MM.1S (cell line): Measurements from ENCODE around the gene CLCNKB.

ENCODE experiments used
- DNase-seq: peaks from one replicate; pipeline ENCODE4 v3.0.0-alpha.2; 2015
- H2AFZ ChIP-seq: fragments of 300-600 bp; sonication (generic); 2 replicates; pipeline ENCODE4 v1.6.0; 2016; ENCODE audit warnings: antibody characterized with exemption, low read length
- H3F3A ChIP-seq: fragments of 300-600 bp; sonication (generic); 2 replicates; pipeline ENCODE4 v1.6.1; 2016; ENCODE audit warnings: mild to moderate bottlenecking, antibody characterized with exemption, low read length, moderate library complexity, mixed read lengths; ENCODE audit not compliant: insufficient read depth
- H3K27ac ChIP-seq: fragments of 300-600 bp; sonication (generic); 2 replicates; pipeline ENCODE4 v1.5.1; 2016; ENCODE audit warnings: mild to moderate bottlenecking, low read length
- H3K27me3 ChIP-seq: fragments of 300-600 bp; sonication (generic); replicated peaks from 2 replicates; pipeline ENCODE4 v1.6.0; 2016; ENCODE audit warnings: low read length; ENCODE audit not compliant: insufficient read depth
- H3K36me3 ChIP-seq: fragments of 300-600 bp; sonication (generic); replicated peaks from 2 replicates; pipeline ENCODE4 v1.6.1; 2016; ENCODE audit warnings: mild to moderate bottlenecking, low read length, mixed read lengths; ENCODE audit not compliant: insufficient read depth
- H3K4me1 ChIP-seq: fragments of 300-600 bp; sonication (generic); 2 replicates; pipeline ENCODE4 v1.6.1; 2016; ENCODE audit warnings: low read length, mixed read lengths
- H3K4me2 ChIP-seq: fragments of 300-600 bp; sonication (generic); 2 replicates; pipeline ENCODE4 v1.6.0; 2016; ENCODE audit warnings: low read depth, low read length
- H3K4me3 ChIP-seq: fragments of 300-600 bp; sonication (generic); 2 replicates; pipeline ENCODE4 v1.5.1; 2016; ENCODE audit warnings: low read length, mixed read lengths
- H3K79me2 ChIP-seq: fragments of 300-600 bp; sonication (generic); 2 replicates; pipeline ENCODE4 v1.6.1; 2016; ENCODE audit warnings: mixed run types, low read length, mixed read lengths
- H3K9ac ChIP-seq: fragments of 300-600 bp; sonication (generic); 2 replicates; pipeline ENCODE4 v1.6.1; 2016; ENCODE audit warnings: low read length, mixed read lengths
- H3K9me2 ChIP-seq: fragments of 300-600 bp; sonication (generic); replicated peaks from 2 replicates; pipeline ENCODE4 v1.6.1; 2016; ENCODE audit warnings: mild to moderate bottlenecking, low read length, mixed read lengths; ENCODE audit not compliant: insufficient read depth
- H3K9me3 ChIP-seq: fragments of 300-600 bp; sonication (generic); replicated peaks from 2 replicates; pipeline ENCODE4 v1.6.1; 2016; ENCODE audit warnings: mild to moderate bottlenecking, low read length, mixed read lengths; ENCODE audit not compliant: insufficient read depth
- H4K20me1 ChIP-seq: fragments of 300-600 bp; sonication (generic); 2 replicates; pipeline ENCODE4 v1.6.1; 2016; ENCODE audit warnings: mild to moderate bottlenecking, low read length, moderate library complexity, mixed read lengths; ENCODE audit not compliant: insufficient read depth
- EZH2 ChIP-seq: fragments of 300-600 bp; sonication (generic); optimal IDR thresholded peaks from 2 replicates; pipeline ENCODE3; 2017; ENCODE audit warnings: low read depth, mild to moderate bottlenecking, antibody characterized with exemption, low read length, mixed read lengths
- EZH2phosphoT487 ChIP-seq: fragments of 300-600 bp; sonication (generic); IDR thresholded peaks from 2 replicates; pipeline ENCODE4 v1.6.1; 2018; ENCODE audit warnings: antibody characterized with exemption, low read length
- TF ChIP-seq, protein P1 (sequence below): fragments of 300-600 bp; sonication (generic); IDR thresholded peaks from 2 replicates; pipeline ENCODE4 v1.5.1; 2016; ENCODE audit warnings: antibody characterized with exemption, low read length, mixed read lengths

The CLCNKB gene

DNA sequence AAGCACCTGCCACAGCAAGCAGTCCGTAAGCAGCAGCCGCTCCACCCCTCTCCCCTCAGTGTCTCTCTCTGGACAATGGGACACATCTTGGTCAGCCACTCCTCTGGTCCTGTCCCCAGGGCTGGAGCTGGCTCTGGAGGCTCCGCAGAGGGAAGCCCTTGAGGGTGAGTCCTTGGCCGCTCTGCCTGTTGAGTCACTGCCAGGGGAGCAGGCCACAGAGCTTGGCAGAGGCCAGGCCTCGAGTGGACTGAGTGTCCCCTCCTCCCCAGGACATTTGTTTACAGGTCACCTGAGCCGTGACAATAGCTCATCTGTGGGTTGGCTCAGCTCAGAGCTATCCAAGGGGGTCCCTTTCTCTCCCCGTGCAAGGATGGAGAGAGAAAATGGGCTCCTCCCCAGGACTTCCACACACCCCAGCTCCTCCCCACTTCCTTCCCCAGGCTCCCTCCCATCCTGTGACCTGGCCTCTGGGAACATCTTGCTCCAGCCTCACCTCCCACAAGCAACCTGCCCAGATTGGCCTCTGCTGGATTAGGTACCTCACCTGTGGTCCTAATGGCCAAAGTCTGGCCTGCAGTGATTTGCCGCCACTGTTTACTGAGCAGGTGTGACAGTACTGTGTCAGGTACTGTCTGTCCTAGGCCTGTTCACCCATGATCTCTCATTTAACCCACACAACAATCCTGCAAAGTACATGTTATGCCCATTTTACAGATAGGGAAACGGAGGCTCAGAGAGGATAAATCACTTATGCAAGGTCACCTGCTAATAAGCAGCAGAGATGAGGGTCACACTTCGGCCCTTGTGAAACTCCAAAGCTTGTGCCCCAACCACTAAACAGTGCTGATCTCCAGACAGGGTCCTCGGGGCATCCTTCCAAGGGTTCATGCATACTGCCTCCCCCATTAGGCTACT lies 25.0 kb downstream of the CLCNKB start:
- no peak overlapping the region for H3K27ac ChIP-seq
- peaks cover 38% of the 10 kb centered on the region for H3K27me3 ChIP-seq
- no peaks in the 10 kb centered on the region for H3K9me3 ChIP-seq
- H3K36me3 ChIP-seq, result no peaks in the 10 kb centered on the region
- H2AFZ ChIP-seq, result no peak overlapping the region
- no peaks in the 10 kb centered on the region for H4K20me1 ChIP-seq
- no peak overlapping the region for H3K4me3 ChIP-seq
- no peaks in the 10 kb centered on the region for H3K9me2 ChIP-seq
- TF ChIP-seq EZH2phosphoT487 (no peak), EZH2 (no peak)
- TF ChIP-seq, protein P1, sequence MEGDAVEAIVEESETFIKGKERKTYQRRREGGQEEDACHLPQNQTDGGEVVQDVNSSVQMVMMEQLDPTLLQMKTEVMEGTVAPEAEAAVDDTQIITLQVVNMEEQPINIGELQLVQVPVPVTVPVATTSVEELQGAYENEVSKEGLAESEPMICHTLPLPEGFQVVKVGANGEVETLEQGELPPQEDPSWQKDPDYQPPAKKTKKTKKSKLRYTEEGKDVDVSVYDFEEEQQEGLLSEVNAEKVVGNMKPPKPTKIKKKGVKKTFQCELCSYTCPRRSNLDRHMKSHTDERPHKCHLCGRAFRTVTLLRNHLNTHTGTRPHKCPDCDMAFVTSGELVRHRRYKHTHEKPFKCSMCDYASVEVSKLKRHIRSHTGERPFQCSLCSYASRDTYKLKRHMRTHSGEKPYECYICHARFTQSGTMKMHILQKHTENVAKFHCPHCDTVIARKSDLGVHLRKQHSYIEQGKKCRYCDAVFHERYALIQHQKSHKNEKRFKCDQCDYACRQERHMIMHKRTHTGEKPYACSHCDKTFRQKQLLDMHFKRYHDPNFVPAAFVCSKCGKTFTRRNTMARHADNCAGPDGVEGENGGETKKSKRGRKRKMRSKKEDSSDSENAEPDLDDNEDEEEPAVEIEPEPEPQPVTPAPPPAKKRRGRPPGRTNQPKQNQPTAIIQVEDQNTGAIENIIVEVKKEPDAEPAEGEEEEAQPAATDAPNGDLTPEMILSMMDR, result no peak
- no peak overlapping the region for H3K4me2 ChIP-seq
- 0 out of 2 replicates have a peak, but pooled peaks cover under 1% of the 10 kb centered on the region for H3F3A ChIP-seq
- no peaks in the 10 kb centered on the region for H3K4me1 ChIP-seq
- no peaks in the 10 kb centered on the region for H3K79me2 ChIP-seq
- DNase-seq, result no peak
- no peak overlapping the region for H3K9ac ChIP-seq

DNA sequence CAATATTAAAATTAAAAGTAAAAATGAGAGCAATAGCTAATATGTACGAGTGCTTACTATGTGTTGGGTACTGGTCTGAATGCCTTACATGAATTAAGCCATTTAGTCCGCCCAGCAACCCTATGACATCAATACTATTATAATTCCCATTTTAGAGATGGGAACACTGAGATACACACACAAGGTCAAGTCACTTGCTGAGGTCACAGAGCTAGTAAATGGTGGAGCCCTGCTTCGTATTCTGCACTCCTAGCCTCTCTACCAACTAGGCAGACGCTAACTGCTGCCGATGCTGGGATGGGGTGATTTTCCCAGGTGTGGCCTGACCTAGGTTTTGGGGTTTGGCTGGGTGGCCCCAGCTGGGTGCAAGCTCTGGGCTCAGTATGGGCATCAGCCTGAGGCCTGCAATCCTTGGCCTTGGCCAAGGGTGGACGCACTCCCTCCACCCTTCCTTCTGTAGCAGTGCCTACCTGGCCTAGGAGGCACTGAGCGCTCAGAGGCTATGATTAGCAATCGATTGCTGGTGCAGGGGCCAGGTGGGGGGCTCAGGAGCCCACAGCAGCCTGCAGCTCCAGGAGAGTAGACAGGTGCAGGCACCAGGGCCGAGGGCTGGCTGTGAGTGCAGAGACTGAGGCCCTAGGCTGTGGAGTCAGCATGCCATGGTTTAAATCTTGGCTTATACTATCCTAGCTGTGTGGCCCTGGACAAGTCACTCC lies 27.2 kb downstream of the CLCNKB start:
- Histone ChIP-seq H3K4me1 (peaks cover 6% of the 10 kb centered on the region), H3K27me3 (peaks cover 18% of the 10 kb centered on the region), H2AFZ (no peak overlapping the region), H4K20me1 (no peaks in the 10 kb centered on the region), H3K27ac (no peak overlapping the region), H3K9me2 (no peaks in the 10 kb centered on the region), H3K9me3 (no peaks in the 10 kb centered on the region), H3K4me3 (no peak overlapping the region), H3K4me2 (no peak overlapping the region), H3K36me3 (no peaks in the 10 kb centered on the region), H3K79me2 (no peaks in the 10 kb centered on the region), H3K9ac (no peak overlapping the region), H3F3A (peaks cover 8% of the 10 kb centered on the region; the same call in 1 of the 2 replicates)
- DNase-seq, result no peak
- TF ChIP-seq EZH2phosphoT487 (no peak), EZH2 (no peak)
- TF ChIP-seq, protein P1, result no peak

DNA sequence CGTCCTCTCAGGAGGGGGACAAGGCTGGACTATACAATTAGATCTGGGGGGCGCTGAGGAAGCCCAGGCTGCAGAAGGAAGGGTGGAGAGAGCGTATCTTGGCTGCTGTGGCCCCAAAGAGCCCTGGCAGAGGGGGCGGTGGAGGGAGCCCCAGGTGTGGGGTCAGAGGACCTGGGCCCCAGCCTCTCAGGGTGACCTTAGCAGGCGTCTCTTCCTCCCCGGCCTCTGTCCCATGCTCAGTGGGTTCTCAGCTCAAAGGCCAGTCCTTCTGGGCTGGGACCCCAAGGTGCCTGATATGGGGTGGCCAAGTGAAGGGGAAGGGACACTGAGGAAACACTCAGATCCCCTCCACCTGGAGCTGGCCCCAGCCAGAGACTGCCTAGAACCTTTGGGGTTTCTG lies 28.0 kb downstream of the CLCNKB start:
- Histone ChIP-seq H3K9ac (no peak overlapping the region), H3K4me1 (peaks cover 6% of the 10 kb centered on the region), H3F3A (peaks cover 8% of the 10 kb centered on the region; the same call in 1 of the 2 replicates), H4K20me1 (no peaks in the 10 kb centered on the region), H2AFZ (no peak overlapping the region), H3K9me2 (no peaks in the 10 kb centered on the region), H3K4me2 (no peak overlapping the region), H3K27me3 (peaks cover 16% of the 10 kb centered on the region), H3K4me3 (no peak overlapping the region), H3K9me3 (no peaks in the 10 kb centered on the region), H3K36me3 (no peaks in the 10 kb centered on the region), H3K27ac (no peak overlapping the region), H3K79me2 (no peaks in the 10 kb centered on the region)
- TF ChIP-seq, protein P1, result no peak
- TF ChIP-seq EZH2, result no peak
- no peak for TF ChIP-seq EZH2phosphoT487
- DNase-seq, result no peak
